HepG2 (cell line): ENCODE data around the gene TM2D1. TPM values are rescaled to one million over a fixed set of nuclear protein-coding genes. Genes with fewer than 3 reads are reported as not detected.

Experiments
- DNMT1 ChIP-seq: sonication (generic); formaldehyde crosslinking; IDR thresholded peaks from 2 replicates; pipeline ENCODE4 v1.5.1; 2020; ENCODE audit warnings: mild to moderate bottlenecking, missing genetic modification reagents
- IKZF1 ChIP-seq: fragments of 450-650 bp; IDR thresholded peaks from 2 replicates; pipeline ENCODE4 v1.7.1; 2016
- KLF11 ChIP-seq: IDR thresholded peaks from 2 replicates; pipeline ENCODE4 v1.6.1; 2016; ENCODE audit warnings: missing compliant biosample characterization
- MTA3 ChIP-seq: sonication (generic); formaldehyde crosslinking; IDR thresholded peaks from 2 replicates; pipeline ENCODE4 v1.4.0; 2020; ENCODE audit warnings: missing genetic modification reagents
- NFKB2 ChIP-seq: sonication (generic); formaldehyde crosslinking; IDR thresholded peaks from 2 replicates; pipeline ENCODE4 v1.4.0; 2020; ENCODE audit warnings: missing genetic modification reagents, borderline replicate concordance
- RXRA ChIP-seq: sonication (generic); formaldehyde crosslinking; IDR thresholded peaks from 2 replicates; pipeline ENCODE4 v1.5.1; 2020; ENCODE audit warnings: missing genetic modification reagents
- THAP7 ChIP-seq: sonication (generic); formaldehyde crosslinking; IDR thresholded peaks from 2 replicates; pipeline ENCODE4 v1.8.1; 2023; ENCODE audit warnings: mild to moderate bottlenecking, missing genetic modification reagents
- ZKSCAN5 ChIP-seq: sonication (generic); formaldehyde crosslinking; IDR thresholded peaks from 2 replicates; pipeline ENCODE4 v1.5.1; 2020; ENCODE audit warnings: mild to moderate bottlenecking, missing genetic modification reagents
- ZNF792 ChIP-seq: IDR thresholded peaks from 2 replicates; pipeline ENCODE4 v1.6.1; 2016
- polyA plus RNA-seq, 8 experiments: library from polyadenylated mRNA; depleted of rRNA in 3 of 8; stranded (reverse) in 7 of 8; unstranded in 1 of 8; fragments of >200 nt; fragmentation: Illumina TruSeq in 4 of 8; extraction: Trizol in 4 of 8; gene quantifications; 2 replicates each; pipeline versions ENCODE4 v1.2.1 to v1.2.3, GENCODE V29; 2011 to 2016; ENCODE audit warnings: low read depth in 4 of 8, missing spikeins in 1 of 8, mixed read lengths in 1 of 8; ENCODE audit not compliant: insufficient read depth in 1 of 8
- total RNA-seq, 5 experiments: library from RNA; depleted of rRNA; stranded (reverse); fragments of >200 nt; fragmentation: Illumina TruSeq; extraction: Trizol; gene quantifications; 2 replicates each; pipeline ENCODE4 v1.2.3, GENCODE V29; 2016; ENCODE audit warnings: low read depth in 1 of 5
- TF ChIP-seq, protein P1 (sequence below): sonication (generic); formaldehyde crosslinking; IDR thresholded peaks from 2 replicates; pipeline ENCODE4 v1.5.0; 2020; ENCODE audit warnings: mild to moderate bottlenecking, missing genetic modification reagents, borderline replicate concordance
- TF ChIP-seq, protein P2 (sequence below): sonication (generic); formaldehyde crosslinking; IDR thresholded peaks from 2 replicates; pipeline ENCODE4 v1.4.0; 2020; ENCODE audit warnings: missing genetic modification reagents
- TF ChIP-seq, protein P3 (sequence below): sonication (generic); formaldehyde crosslinking; IDR thresholded peaks from 2 replicates; pipeline ENCODE4 v1.5.1; 2020; ENCODE audit warnings: mild to moderate bottlenecking, missing genetic modification reagents, moderate library complexity

The TM2D1 gene
- total and polyA plus RNA-seq, 2 of the 13 experiments (the other 11 are each of a cell fraction or from before 2014, with no cell fraction given): 26.6 to 49.0 TPM

GRCh38 chr1:61742620-61743430 lies 17.9 kb upstream of the TM2D1 start (continued):
- TF ChIP-seq, protein P1, sequence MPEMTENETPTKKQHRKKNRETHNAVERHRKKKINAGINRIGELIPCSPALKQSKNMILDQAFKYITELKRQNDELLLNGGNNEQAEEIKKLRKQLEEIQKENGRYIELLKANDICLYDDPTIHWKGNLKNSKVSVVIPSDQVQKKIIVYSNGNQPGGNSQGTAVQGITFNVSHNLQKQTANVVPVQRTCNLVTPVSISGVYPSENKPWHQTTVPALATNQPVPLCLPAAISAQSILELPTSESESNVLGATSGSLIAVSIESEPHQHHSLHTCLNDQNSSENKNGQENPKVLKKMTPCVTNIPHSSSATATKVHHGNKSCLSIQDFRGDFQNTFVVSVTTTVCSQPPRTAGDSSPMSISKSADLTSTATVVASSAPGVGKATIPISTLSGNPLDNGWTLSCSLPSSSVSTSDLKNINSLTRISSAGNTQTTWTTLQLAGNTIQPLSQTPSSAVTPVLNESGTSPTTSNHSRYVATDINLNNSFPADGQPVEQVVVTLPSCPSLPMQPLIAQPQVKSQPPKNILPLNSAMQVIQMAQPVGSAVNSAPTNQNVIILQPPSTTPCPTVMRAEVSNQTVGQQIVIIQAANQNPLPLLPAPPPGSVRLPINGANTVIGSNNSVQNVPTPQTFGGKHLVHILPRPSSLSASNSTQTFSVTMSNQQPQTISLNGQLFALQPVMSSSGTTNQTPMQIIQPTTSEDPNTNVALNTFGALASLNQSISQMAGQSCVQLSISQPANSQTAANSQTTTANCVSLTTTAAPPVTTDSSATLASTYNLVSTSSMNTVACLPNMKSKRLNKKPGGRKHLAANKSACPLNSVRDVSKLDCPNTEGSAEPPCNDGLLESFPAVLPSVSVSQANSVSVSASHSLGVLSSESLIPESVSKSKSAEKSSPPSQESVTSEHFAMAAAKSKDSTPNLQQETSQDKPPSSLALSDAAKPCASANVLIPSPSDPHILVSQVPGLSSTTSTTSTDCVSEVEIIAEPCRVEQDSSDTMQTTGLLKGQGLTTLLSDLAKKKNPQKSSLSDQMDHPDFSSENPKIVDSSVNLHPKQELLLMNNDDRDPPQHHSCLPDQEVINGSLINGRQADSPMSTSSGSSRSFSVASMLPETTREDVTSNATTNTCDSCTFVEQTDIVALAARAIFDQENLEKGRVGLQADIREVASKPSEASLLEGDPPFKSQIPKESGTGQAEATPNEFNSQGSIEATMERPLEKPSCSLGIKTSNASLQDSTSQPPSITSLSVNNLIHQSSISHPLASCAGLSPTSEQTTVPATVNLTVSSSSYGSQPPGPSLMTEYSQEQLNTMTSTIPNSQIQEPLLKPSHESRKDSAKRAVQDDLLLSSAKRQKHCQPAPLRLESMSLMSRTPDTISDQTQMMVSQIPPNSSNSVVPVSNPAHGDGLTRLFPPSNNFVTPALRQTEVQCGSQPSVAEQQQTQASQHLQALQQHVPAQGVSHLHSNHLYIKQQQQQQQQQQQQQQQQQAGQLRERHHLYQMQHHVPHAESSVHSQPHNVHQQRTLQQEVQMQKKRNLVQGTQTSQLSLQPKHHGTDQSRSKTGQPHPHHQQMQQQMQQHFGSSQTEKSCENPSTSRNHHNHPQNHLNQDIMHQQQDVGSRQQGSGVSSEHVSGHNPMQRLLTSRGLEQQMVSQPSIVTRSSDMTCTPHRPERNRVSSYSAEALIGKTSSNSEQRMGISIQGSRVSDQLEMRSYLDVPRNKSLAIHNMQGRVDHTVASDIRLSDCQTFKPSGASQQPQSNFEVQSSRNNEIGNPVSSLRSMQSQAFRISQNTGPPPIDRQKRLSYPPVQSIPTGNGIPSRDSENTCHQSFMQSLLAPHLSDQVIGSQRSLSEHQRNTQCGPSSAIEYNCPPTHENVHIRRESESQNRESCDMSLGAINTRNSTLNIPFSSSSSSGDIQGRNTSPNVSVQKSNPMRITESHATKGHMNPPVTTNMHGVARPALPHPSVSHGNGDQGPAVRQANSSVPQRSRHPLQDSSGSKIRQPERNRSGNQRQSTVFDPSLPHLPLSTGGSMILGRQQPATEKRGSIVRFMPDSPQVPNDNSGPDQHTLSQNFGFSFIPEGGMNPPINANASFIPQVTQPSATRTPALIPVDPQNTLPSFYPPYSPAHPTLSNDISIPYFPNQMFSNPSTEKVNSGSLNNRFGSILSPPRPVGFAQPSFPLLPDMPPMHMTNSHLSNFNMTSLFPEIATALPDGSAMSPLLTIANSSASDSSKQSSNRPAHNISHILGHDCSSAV (CRISPR knock-in tag): no peak
- TF ChIP-seq ZNF792 (CRISPR knock-in tag) (no peak), NFKB2 (no peak), IKZF1 (no peak), ZKSCAN5 (CRISPR knock-in tag) (no peak), MTA3 (no peak), RXRA (CRISPR knock-in tag) (no peak; the same call in 1 of the 2 replicates), KLF11 (CRISPR knock-in tag) (no peak), THAP7 (CRISPR knock-in tag) (0 out of 2 replicates have a peak, but pooled peaks have one; percentile 8), DNMT1 (no peak)
- TF ChIP-seq, protein P2, sequence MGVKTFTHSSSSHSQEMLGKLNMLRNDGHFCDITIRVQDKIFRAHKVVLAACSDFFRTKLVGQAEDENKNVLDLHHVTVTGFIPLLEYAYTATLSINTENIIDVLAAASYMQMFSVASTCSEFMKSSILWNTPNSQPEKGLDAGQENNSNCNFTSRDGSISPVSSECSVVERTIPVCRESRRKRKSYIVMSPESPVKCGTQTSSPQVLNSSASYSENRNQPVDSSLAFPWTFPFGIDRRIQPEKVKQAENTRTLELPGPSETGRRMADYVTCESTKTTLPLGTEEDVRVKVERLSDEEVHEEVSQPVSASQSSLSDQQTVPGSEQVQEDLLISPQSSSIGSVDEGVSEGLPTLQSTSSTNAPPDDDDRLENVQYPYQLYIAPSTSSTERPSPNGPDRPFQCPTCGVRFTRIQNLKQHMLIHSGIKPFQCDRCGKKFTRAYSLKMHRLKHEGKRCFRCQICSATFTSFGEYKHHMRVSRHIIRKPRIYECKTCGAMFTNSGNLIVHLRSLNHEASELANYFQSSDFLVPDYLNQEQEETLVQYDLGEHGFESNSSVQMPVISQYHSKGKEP: no peak
- TF ChIP-seq, protein P3, sequence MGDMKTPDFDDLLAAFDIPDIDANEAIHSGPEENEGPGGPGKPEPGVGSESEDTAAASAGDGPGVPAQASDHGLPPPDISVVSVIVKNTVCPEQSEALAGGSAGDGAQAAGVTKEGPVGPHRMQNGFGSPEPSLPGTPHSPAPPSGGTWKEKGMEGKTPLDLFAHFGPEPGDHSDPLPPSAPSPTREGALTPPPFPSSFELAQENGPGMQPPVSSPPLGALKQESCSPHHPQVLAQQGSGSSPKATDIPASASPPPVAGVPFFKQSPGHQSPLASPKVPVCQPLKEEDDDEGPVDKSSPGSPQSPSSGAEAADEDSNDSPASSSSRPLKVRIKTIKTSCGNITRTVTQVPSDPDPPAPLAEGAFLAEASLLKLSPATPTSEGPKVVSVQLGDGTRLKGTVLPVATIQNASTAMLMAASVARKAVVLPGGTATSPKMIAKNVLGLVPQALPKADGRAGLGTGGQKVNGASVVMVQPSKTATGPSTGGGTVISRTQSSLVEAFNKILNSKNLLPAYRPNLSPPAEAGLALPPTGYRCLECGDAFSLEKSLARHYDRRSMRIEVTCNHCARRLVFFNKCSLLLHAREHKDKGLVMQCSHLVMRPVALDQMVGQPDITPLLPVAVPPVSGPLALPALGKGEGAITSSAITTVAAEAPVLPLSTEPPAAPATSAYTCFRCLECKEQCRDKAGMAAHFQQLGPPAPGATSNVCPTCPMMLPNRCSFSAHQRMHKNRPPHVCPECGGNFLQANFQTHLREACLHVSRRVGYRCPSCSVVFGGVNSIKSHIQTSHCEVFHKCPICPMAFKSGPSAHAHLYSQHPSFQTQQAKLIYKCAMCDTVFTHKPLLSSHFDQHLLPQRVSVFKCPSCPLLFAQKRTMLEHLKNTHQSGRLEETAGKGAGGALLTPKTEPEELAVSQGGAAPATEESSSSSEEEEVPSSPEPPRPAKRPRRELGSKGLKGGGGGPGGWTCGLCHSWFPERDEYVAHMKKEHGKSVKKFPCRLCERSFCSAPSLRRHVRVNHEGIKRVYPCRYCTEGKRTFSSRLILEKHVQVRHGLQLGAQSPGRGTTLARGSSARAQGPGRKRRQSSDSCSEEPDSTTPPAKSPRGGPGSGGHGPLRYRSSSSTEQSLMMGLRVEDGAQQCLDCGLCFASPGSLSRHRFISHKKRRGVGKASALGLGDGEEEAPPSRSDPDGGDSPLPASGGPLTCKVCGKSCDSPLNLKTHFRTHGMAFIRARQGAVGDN (CRISPR knock-in tag): peak; percentile 69
